LNCAP (cell line): ENCODE data around the gene DCLK2.

Source experiments
- CTCF ChIP-seq: fragments of 450-650 bp; IDR thresholded peaks from 2 replicates; pipeline ENCODE4 v1.5.1; 2017; ENCODE audit warnings: mild to moderate bottlenecking

The DCLK2 gene

GRCh38 chr4:150078041-150078578, at the start of gene DCLK2:
TSS of gene DCLK2 (plus strand) at chr4:150078445. CDS start at chr4:150079028, 583 bp downstream.
- no peak for TF ChIP-seq CTCF

GRCh38 chr4:150032541-150032940, 45.7 kb upstream of the DCLK2 start:
- TF ChIP-seq CTCF: no peak

GRCh38 chr4:150033081-150033480, 45.2 kb upstream of the DCLK2 start:
- TF ChIP-seq CTCF: no peak

- TF ChIP-seq CTCF: no peak
These were observed 44.3 kb upstream of the DCLK2 start for GRCh38 chr4:150033901-150034300.

GRCh38 chr4:150037251-150037856, 40.9 kb upstream of the DCLK2 start:
- TF ChIP-seq CTCF: no peak

GRCh38 chr4:150038335-150039076, 39.7 kb upstream of the DCLK2 start:
- TF ChIP-seq CTCF: no peak

- TF ChIP-seq CTCF: no peak
These were observed 38.7 kb upstream of the DCLK2 start for GRCh38 chr4:150039274-150040127.
